ENCODE measurements around the gene ADAM11. TPM values are rescaled to one million over a fixed set of nuclear protein-coding genes. Genes with fewer than 3 reads are reported as not detected.

The ADAM11 gene
- total RNA-seq, 2 donors from 2014 or later, result 0.42 TPM

DNA sequence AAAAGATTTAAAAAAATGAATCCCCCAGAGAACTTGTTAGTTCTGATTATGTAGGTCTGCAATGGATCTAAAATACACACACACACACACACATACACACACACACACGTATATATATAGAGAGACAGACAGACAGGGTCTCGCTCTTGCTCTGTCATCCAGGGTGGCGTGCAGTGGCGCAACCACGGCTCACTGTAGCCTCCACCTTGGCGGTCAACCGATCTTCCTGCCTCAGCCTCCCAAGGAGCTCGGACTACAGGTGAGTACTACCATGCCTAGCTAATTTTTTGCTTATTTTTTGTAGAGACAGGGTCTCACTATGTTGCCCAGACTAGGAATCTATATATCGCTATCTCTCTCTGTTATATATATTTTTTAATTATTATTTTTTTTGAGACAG, 37.9 kb downstream of the ADAM11 start:
- H3K4me3 ChIP-seq, result no peak overlapping the region
- H3K36me3 ChIP-seq, result no peaks in the 10 kb centered on the region
- DNase-seq, result no peak
- H3K27ac ChIP-seq, result no peak overlapping the region
- H3K27me3 ChIP-seq, result no peaks in the 10 kb centered on the region
- H3K4me1 ChIP-seq, result no peaks in the 10 kb centered on the region
- intact Hi-C loops (cut with DNase I), result no loop called here
- no peak overlapping the region for H3K9ac ChIP-seq (ENCODE audit: low read depth in 2 of 2, low read length in 2 of 2)
- no peaks in the 10 kb centered on the region for H3K9me3 ChIP-seq
- TF ChIP-seq, protein P1, sequence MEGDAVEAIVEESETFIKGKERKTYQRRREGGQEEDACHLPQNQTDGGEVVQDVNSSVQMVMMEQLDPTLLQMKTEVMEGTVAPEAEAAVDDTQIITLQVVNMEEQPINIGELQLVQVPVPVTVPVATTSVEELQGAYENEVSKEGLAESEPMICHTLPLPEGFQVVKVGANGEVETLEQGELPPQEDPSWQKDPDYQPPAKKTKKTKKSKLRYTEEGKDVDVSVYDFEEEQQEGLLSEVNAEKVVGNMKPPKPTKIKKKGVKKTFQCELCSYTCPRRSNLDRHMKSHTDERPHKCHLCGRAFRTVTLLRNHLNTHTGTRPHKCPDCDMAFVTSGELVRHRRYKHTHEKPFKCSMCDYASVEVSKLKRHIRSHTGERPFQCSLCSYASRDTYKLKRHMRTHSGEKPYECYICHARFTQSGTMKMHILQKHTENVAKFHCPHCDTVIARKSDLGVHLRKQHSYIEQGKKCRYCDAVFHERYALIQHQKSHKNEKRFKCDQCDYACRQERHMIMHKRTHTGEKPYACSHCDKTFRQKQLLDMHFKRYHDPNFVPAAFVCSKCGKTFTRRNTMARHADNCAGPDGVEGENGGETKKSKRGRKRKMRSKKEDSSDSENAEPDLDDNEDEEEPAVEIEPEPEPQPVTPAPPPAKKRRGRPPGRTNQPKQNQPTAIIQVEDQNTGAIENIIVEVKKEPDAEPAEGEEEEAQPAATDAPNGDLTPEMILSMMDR (IDR thresholded peaks at IDR 0.05), result no peak

DNA sequence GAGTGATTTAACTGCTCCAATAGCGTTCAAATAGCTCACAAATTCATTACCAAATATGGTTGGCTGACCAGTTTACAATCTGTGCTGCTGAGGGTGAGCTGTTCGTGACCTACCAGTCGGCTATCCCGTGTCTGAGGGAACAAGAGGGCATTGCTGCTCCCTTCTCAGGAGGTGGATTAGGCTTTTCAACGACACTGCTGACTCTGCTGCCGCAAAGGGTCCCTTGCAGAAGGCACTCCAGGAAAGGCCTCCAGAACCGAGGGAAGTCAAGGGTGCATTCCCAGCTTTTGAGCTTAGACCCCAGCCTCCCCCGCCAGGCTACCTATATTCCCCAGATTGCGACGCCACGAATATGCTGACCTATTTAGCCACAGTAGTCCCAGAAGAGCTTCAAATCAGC, 39.0 kb downstream of the ADAM11 start:
- Histone ChIP-seq H3K9me3 (no peaks in the 10 kb centered on the region), H3K4me1 (no peaks in the 10 kb centered on the region), H3K27ac (no peak overlapping the region), H3K4me3 (no peak overlapping the region), H3K36me3 (no peaks in the 10 kb centered on the region), H3K27me3 (no peaks in the 10 kb centered on the region), H3K9ac (ENCODE audit: low read depth in 2 of 2, low read length in 2 of 2) (no peak overlapping the region)
- intact Hi-C loops (cut with DNase I), result no loop called here
- TF ChIP-seq, protein P1 (IDR thresholded peaks at IDR 0.05), result no peak
- no peak for DNase-seq

DNA sequence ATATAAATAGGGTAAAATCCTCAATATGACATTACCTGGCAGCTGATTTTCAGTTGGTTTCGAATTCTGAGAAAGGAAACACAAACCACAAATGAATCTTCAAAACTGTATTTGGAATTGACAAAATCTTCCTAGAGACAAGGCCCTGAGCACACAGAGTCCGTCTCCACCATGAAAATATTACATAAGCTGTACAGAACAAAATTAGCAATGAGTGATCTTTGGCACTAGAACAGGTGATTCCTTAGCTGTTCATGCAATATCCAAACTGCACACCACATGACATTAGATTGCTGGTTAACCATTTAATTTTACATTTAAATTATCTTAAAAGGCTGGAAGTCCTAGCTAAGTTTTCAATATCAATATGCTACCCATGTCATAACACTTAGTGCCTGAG, 39.6 kb downstream of the ADAM11 start:
- H3K9ac ChIP-seq (ENCODE audit: low read depth in 2 of 2, low read length in 2 of 2), result no peak overlapping the region
- no peaks in the 10 kb centered on the region for H3K36me3 ChIP-seq
- intact Hi-C loops (cut with DNase I), result no loop called here
- H3K9me3 ChIP-seq, result no peaks in the 10 kb centered on the region
- no peak overlapping the region for H3K4me3 ChIP-seq
- H3K4me1 ChIP-seq, result no peaks in the 10 kb centered on the region
- no peaks in the 10 kb centered on the region for H3K27me3 ChIP-seq
- no peak for DNase-seq
- H3K27ac ChIP-seq, result no peak overlapping the region
- TF ChIP-seq, protein P1 (IDR thresholded peaks at IDR 0.05), result no peak

DNA sequence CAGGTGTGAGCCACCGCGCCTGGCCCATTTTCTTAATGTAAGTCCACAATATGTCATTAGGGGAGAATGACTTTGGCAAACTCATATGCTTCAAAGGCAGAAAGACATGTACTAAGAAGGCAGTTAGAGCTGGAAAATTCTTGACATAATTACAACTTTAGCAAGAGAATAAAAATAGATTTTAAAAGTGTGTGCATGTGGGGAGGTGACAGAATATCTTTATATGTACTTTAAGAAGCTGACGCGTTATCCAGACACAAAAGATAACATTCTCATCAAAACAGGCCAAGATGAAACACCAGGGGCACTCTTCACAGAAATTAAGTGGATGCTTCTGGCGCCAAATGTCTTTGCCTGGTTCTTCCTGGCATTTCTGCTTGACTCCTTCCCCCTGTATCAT, 43.1 kb downstream of the ADAM11 start:
- Histone ChIP-seq H3K36me3 (no peaks in the 10 kb centered on the region), H3K9me3 (no peaks in the 10 kb centered on the region), H3K27ac (no peak overlapping the region), H3K9ac (ENCODE audit: low read depth in 2 of 2, low read length in 2 of 2) (no peak overlapping the region), H3K4me3 (no peak overlapping the region), H3K4me1 (no peaks in the 10 kb centered on the region), H3K27me3 (no peaks in the 10 kb centered on the region)
- TF ChIP-seq, protein P1 (IDR thresholded peaks at IDR 0.05), result no peak
- DNase-seq, result no peak
- intact Hi-C loops (cut with DNase I), result no loop called here

DNA sequence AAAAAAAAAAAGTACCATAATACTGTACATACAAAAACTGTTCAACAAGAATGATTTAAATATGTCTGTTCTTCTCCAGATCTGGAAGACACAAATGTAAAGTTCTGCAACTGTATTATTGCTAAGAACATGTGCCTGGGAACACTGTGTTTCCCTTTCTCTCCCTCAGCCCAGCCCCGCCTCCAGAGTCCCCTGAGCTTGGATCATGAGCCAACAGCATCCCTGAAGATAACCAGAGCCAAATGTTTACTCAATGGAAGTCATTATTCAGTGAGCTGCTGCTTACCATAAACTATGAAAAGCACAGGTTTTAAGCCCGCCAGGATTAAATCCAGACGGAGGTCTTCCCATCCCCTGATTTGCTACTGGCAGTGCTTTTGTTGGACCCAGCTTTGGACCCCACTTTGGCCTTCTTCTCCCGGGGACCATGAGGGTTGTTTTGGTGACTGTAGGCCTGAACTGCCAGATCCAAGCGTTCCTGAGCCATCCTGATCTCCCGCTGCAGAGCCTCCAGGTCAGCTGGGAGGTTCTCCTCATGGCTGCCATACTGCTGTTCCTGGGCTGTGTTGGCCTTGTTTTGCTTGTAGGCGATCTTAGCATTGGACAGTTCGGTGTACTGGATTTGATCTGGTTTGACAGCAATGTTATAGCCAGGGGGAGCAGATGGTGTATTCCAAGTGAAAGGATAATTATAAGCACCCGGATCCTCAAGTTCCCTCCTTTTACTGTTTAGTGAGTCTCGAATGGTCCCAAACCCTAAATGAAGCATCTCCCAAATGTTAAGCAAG, 45.7 kb downstream of the ADAM11 start:
- H3K4me3 ChIP-seq, result no peak overlapping the region
- H3K9me3 ChIP-seq, result no peaks in the 10 kb centered on the region
- no peaks in the 10 kb centered on the region for H3K4me1 ChIP-seq
- TF ChIP-seq, protein P1 (IDR thresholded peaks at IDR 0.05), result no peak
- no peaks in the 10 kb centered on the region for H3K36me3 ChIP-seq
- DNase-seq, result no peak
- no peak overlapping the region for H3K9ac ChIP-seq (ENCODE audit: low read depth in 2 of 2, low read length in 2 of 2)
- H3K27ac ChIP-seq, result no peak overlapping the region
- no peaks in the 10 kb centered on the region for H3K27me3 ChIP-seq
- intact Hi-C loops (cut with DNase I), result no loop called here

All from colonic mucosa (tissue), 4 donors.